Activated naive CD8-positive, alpha-beta T cell (primary cell): ENCODE measurements around the gene DAPK1.

Source experiments
- H3K27ac Mint-ChIP-seq: one replicate; pipeline ENCODE4 v1.8.0; 2021; ENCODE audit warnings: mixed read lengths
- H3K27me3 Mint-ChIP-seq: one replicate; pipeline ENCODE4 v1.8.0; 2021; ENCODE audit warnings: mixed read lengths
- H3K36me3 Mint-ChIP-seq: one replicate; pipeline ENCODE4 v1.8.0; 2021; ENCODE audit warnings: mixed read lengths
- H3K4me1 Mint-ChIP-seq: one replicate; pipeline ENCODE4 v1.8.0; 2021; ENCODE audit warnings: low read depth, mixed read lengths
- H3K4me3 Mint-ChIP-seq: one replicate; pipeline ENCODE4 v1.8.0; 2021; ENCODE audit warnings: mild to moderate bottlenecking, mixed read lengths
- H3K9me3 Mint-ChIP-seq: one replicate; pipeline ENCODE4 v1.8.0; 2021; ENCODE audit warnings: low read depth, mixed read lengths

Gene DAPK1

DNA sequence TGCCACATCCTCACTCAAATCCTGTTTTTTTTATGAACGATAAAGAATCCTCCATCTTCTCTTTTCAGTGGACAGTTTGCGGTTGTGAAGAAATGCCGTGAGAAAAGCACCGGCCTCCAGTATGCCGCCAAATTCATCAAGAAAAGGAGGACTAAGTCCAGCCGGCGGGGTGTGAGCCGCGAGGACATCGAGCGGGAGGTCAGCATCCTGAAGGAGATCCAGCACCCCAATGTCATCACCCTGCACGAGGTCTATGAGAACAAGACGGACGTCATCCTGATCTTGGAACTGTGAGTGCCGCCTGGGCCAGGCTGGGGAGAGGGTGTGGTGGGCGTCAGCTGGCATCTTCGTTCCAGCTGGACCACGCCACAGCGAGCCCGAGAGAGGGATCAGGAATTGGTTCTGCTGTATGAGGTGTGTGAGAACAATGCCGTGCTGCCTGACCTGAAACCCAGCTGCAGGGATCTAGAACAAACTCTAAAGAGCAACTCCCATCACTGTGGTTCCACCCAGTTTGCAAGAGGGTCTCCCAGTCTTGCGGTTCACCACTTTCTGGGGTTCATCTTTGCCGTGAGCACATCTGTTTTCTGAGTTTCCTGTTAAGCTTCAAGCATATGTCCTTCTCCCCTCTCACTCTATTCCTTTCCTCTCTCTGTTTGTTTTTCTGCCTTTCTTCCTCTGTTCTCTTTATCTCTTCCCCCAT is 107.4 kb downstream of the DAPK1 start:
- Mint-ChIP-seq H3K36me3 (no peaks in the 10 kb centered on the region), H3K9me3 (no peaks in the 10 kb centered on the region), H3K27ac (no peak overlapping the region), H3K4me3 (no peak overlapping the region), H3K4me1 (peaks cover 14% of the 10 kb centered on the region), H3K27me3 (peaks cover 22% of the 10 kb centered on the region)

DNA sequence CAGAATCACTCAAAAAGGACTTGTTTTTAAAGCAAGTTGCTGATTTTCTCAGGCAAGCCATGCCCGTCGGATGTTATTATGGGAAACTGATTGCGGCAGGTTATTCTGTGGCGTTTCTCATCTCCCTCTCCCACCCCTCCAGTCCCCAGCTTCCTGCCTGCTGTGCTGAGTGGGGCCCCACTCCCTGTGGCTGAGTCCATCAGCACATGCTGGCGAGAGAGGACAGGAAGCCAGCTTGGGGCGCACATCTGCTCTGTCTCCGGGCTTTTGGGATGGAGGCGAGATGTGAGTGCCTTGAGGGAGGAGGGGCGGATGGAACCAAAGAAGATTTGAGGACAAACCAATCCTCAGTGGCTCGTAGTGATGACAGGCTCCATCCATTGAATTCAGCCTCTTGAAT is 108.0 kb downstream of the DAPK1 start:
- H3K4me3 Mint-ChIP-seq = no peak overlapping the region
- H3K36me3 Mint-ChIP-seq = no peaks in the 10 kb centered on the region
- no peak overlapping the region for H3K27ac Mint-ChIP-seq
- peaks cover 14% of the 10 kb centered on the region for H3K4me1 Mint-ChIP-seq
- H3K9me3 Mint-ChIP-seq = no peaks in the 10 kb centered on the region
- peaks cover 22% of the 10 kb centered on the region for H3K27me3 Mint-ChIP-seq

DNA sequence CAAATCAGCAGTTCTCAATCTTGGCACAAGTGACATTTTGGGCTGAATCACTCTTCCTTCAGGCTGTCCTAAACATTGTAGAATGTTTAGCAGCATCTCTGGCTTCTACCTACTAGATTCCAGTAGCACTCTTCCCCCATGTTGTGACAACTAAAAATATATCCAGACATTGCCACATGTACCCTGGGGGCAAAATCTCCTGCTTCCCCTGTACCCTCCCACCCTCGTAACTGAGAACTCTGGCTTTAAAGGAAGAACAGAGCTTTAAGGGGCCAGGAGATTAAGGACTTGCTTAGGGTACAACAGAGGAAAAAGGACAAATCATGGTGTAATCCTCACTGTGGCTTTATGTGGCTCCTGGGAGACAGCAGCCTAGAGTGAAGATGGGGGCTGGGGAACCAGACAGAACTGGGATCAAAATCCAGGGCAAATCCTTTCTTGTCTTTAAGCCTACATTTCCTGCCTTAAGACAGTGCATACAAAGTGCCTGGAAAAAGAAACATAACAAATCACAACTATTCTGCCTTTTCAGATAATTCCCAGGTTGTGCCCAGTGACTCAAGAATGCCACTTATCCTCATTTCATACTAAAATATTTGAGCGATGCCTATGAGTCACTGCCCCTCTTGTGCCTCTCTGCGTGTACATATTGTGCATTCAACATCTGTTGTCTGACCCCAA is 109.3 kb downstream of the DAPK1 start:
- no peak overlapping the region for H3K27ac Mint-ChIP-seq
- peaks cover 18% of the 10 kb centered on the region for H3K27me3 Mint-ChIP-seq
- H3K4me3 Mint-ChIP-seq = no peak overlapping the region
- H3K9me3 Mint-ChIP-seq = no peaks in the 10 kb centered on the region
- no peaks in the 10 kb centered on the region for H3K36me3 Mint-ChIP-seq
- peaks cover 14% of the 10 kb centered on the region for H3K4me1 Mint-ChIP-seq

DNA sequence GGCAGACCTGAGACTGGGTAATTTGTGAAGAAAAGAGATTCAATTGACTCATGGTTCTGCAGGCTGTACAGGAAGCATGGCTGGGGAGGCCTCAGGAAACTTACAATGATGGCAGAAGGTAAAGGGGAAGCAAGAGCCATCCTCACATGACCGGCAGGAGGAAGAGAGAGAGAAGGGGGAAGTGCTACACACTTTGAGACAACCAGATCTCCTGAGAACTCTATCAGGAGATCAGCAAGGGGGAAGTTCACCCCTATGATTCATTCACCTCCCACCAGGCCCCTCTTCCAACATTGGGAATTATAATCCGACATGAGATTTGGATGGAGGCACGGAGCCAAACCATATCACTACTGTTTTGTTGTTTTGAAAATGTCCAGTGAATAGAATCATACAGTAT is 110.2 kb downstream of the DAPK1 start:
- no peaks in the 10 kb centered on the region for H3K36me3 Mint-ChIP-seq
- H3K27me3 Mint-ChIP-seq = peaks cover 12% of the 10 kb centered on the region
- H3K9me3 Mint-ChIP-seq = no peaks in the 10 kb centered on the region
- H3K27ac Mint-ChIP-seq = no peak overlapping the region
- peaks cover 14% of the 10 kb centered on the region for H3K4me1 Mint-ChIP-seq
- no peak overlapping the region for H3K4me3 Mint-ChIP-seq

DNA sequence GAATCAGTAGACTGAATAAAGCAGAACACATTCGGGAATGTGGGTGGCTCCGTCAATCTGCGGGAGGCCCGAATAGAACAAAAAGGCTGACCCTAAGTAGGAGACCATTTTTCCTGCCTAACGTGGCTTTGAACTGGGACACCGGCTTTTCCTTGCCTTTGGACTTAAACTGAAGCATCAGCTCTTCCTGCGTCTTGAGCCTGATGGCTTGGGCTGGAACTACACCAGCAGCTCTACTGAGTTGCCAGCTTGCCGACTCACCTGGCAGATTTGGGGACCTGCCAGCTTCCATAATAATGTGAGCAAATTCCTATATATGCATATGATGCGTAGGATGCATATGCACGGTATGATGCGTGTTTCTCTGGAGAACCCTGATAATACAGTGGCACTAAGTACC is 111.3 kb downstream of the DAPK1 start:
- Mint-ChIP-seq H3K27me3 (peaks cover 9% of the 10 kb centered on the region), H3K36me3 (no peaks in the 10 kb centered on the region), H3K9me3 (no peaks in the 10 kb centered on the region), H3K4me1 (peaks cover 14% of the 10 kb centered on the region), H3K4me3 (no peak overlapping the region), H3K27ac (no peak overlapping the region)

DNA sequence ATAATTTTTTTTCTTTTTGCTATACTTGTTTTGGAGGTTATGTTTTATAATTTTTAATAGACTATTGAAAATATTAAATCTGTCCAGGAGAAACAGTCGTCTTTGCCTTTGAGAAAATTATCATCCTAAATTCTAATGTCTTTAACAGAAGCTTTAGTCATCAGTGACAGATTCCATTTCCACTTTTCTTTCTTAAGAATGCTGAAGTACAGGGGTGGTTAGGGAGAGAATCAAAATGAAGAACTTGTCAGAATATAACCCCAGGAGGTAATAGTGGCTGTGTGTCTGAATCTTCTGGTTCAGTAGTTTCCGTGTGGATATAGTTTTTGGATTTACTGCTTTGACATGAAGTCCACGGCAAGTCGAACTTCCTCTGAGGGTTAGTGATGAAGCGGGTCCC is 111.8 kb downstream of the DAPK1 start:
- Mint-ChIP-seq H3K9me3 (no peaks in the 10 kb centered on the region), H3K4me1 (peaks cover 14% of the 10 kb centered on the region), H3K4me3 (no peak overlapping the region), H3K36me3 (no peaks in the 10 kb centered on the region), H3K27me3 (peaks cover 9% of the 10 kb centered on the region), H3K27ac (no peak overlapping the region)

DNA sequence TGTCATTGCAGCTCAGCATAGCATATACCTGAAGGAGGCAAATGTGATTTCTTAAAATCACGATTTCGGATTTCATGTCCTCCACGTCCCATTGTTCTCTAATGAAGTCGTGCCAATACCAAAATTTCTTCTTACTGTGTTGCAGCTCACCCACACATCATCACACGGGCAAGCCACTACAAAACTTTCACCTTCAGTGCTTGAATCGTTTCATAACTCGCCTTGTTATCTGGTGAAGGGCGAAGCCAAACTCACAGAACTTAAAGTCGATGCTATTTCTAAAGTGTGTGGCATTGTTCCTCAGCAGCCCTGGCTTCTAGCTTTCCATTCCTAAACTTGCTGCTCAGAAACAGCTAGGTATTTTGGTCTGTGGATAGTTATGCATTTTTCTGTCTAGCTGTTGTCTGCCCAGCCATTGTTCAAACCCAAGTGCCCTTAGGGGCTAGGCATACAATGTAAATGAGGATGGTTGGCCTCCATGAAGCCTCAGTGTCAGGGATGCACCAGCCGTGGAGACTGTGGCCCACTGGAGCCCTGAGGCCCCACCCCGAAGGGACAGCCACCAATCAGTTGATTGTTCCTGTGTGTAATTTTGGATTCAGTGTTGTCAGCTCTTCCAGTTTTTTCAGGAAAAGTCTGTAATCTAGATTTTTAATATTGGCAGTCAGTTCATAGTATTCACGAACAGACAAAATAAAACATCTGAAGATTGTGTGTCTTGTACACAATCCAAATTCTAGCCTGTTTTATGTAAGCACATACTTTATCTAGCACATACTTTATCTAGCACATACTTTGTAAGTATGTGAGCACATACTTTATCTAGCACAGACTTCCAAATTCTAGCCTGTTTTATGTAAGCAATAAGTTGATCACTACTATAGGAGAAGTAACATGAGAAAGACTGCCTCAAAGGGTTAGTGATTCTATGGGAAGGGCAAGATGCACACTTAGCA is 112.8 kb downstream of the DAPK1 start:
- Mint-ChIP-seq H3K27me3 (peaks cover 3% of the 10 kb centered on the region), H3K36me3 (no peaks in the 10 kb centered on the region), H3K4me1 (peaks cover 5% of the 10 kb centered on the region), H3K9me3 (no peaks in the 10 kb centered on the region), H3K27ac (no peak overlapping the region), H3K4me3 (no peak overlapping the region)

DNA sequence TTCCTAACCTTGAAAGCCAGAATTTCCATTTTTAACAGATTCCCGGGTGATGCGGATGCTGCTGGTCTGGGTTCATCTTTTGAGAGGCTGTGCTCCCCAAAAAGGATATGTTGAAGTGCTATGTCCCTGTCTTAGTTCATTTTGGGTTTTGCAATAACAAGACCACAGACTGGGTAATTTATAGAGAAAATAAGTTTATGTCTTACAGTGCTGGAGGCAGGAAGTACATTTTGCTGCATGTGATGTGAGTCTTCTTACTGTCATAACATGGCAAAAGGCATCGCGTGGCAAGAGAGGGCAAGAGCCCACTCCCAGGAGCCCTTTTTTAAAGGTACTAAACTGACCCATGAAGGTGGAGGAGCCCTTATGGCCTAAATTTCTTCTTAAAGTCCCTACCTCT is 114.1 kb downstream of the DAPK1 start:
- Mint-ChIP-seq H3K27me3 (peaks cover under 1% of the 10 kb centered on the region), H3K4me1 (peaks cover 2% of the 10 kb centered on the region), H3K4me3 (no peak overlapping the region), H3K36me3 (no peaks in the 10 kb centered on the region), H3K9me3 (no peaks in the 10 kb centered on the region), H3K27ac (no peak overlapping the region)

DNA sequence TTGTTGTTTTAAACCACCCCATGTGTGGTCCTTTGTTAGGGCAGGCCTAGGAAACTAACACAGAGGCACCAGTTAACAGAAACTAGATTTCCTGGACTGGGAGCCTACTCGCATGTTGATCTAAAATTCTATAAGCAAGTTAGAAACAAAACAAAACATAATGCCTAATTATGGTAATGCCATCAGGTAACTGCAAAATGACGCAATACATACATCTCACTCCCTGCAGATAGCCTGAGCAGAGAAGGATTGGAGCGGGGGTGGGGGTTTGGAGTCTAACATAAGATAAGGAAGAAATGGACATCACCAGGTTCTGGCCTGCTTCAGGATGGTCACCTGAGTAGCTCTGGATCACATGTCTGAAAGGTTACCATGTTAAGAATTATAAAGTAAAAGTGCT is 114.9 kb downstream of the DAPK1 start:
- Mint-ChIP-seq H3K4me1 (peaks cover 2% of the 10 kb centered on the region), H3K36me3 (no peaks in the 10 kb centered on the region), H3K27ac (no peak overlapping the region), H3K27me3 (no peaks in the 10 kb centered on the region), H3K9me3 (no peaks in the 10 kb centered on the region), H3K4me3 (no peak overlapping the region)

DNA sequence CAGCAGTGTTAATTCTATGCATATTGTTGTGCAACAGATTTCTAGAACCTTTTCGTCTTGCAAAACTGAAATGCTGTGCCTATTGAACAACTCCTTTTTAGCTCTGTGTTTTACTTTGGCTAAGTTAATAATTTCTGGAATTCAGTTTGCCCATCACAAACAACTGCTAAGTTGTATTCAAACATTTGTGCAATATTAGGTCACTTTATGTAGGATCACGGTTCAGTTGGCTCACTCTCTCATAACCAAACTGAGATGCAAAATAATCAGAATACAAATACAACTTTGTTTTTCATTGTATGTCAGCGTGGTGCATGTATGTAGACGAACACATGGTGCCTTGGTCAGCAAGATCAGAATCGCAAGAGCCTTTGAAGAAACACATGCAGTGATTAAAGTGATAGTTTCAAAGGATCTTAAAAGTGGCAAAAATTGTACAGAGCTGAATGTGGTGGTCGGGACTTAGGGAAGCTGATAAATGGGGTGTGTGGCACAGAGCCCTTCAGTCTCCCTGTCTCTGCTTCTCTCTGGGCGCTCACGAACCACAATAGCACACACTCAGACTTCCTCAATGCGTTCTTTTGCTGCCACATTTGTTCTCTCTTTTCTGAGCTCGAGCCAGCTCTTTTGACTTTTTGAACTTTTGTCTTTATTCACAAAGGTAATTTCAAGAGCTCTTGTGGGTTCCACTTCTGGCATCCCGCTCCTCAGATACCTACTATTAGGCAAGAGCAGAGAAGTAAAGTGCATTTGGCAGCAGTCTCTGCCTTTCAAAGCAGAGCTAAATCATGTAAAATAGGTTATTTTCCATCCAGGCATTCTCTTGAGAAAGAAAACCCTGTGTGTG is 115.8 kb downstream of the DAPK1 start:
- Mint-ChIP-seq H3K4me3 (no peak overlapping the region), H3K4me1 (peaks cover 2% of the 10 kb centered on the region), H3K27me3 (no peaks in the 10 kb centered on the region), H3K36me3 (no peaks in the 10 kb centered on the region), H3K9me3 (no peaks in the 10 kb centered on the region), H3K27ac (no peak overlapping the region)

DNA sequence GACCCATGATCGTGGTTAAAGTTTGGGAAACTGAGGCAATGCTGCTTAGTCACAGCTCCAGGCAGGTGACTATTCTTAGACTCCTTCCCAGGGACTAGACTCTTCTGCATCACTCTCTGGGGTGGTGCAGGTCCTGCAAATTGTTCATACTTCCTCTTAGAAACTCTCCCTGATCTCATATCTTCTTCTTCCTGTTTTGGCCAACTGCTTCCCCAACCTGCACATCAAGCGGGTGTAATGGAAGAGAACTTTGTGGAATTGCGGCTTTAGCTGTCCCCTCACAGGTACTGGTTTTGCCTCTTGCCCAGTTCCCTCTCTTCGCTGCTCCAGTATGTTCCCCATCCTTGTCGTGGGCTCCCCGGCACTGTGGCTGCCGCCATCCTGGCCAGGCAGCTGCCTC is 116.7 kb downstream of the DAPK1 start:
- Mint-ChIP-seq H3K9me3 (no peaks in the 10 kb centered on the region), H3K27ac (no peak overlapping the region), H3K27me3 (no peaks in the 10 kb centered on the region), H3K4me1 (peaks cover 2% of the 10 kb centered on the region), H3K36me3 (no peaks in the 10 kb centered on the region), H3K4me3 (no peak overlapping the region)

DNA sequence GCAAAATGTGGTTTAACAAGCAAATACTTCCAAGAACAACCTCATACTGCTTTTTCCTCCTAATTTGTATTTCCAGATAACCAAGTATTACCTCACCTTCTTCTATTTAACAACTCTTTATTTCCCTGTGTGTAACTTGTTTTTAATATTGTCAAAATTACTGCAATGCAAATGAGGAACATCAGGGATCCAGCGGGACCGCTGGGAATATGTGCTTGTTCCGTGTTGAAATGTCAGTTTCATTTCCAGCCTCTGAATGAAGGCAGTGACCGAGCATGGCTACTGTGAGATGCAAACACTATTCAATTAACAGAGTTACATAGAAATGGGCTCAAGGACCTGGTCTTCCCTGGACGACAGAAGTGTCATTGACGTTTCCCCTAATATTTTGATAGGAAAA is 117.5 kb downstream of the DAPK1 start:
- no peaks in the 10 kb centered on the region for H3K27me3 Mint-ChIP-seq
- H3K9me3 Mint-ChIP-seq = no peaks in the 10 kb centered on the region
- no peak overlapping the region for H3K27ac Mint-ChIP-seq

DNA sequence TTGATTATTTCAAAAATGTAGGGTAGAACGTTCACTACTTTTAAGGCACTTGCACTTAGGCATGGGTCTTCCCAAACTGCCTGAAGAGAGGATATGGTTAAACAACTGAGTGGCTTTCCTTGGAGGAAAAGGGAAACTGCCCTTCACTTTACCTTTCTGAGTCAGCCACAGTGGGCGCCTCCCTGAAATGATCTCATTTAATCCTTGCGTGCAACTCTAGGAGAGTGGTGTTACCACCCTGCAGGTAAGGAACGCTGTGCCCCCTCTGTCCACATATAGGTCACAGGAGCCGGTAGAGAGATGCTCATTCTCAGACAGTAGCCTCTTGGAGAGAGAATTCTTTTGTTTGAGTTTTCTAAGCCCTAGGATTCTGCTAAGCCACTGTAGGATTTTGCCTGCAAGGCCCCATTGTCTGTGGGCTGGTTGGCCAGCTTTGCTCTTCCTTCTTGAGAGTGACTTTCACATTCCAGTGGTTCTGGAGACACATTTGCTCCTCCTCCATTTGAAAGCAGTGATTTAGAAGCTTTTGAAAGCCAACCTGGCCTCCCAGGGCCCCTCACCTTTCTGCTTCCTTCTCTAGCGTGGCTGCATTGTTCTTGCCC is 118.0 kb downstream of the DAPK1 start:
- H3K27ac Mint-ChIP-seq = no peak overlapping the region
- no peaks in the 10 kb centered on the region for H3K9me3 Mint-ChIP-seq
- no peaks in the 10 kb centered on the region for H3K27me3 Mint-ChIP-seq
- peaks cover 2% of the 10 kb centered on the region for H3K4me1 Mint-ChIP-seq
- H3K4me3 Mint-ChIP-seq = no peak overlapping the region
- H3K36me3 Mint-ChIP-seq = no peaks in the 10 kb centered on the region

More for the DNA sequence above, 117.5 kb downstream of the DAPK1 start:
- no peak overlapping the region for H3K4me3 Mint-ChIP-seq
- H3K36me3 Mint-ChIP-seq = no peaks in the 10 kb centered on the region
- peaks cover 2% of the 10 kb centered on the region for H3K4me1 Mint-ChIP-seq

DNA sequence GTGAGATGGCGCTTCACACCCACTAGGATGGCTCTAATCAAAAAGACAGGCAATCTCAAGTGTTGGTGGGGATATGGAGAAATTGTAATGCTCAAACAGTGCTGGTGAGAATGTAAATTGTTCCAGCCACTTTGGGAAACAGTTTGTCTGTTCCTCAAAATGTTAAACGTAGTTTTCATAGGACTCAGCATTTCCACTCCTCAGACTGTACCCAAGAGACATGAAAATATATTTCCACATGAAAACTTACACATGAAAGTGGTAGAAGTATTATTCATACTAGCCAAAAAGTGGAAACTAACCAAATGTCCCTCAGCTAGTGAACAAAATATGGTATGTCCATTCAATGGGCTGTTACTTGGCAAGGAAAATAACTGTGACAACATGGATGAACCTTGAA is 120.6 kb downstream of the DAPK1 start:
- Mint-ChIP-seq H3K27me3 (peaks cover 2% of the 10 kb centered on the region), H3K4me3 (no peak overlapping the region), H3K36me3 (no peaks in the 10 kb centered on the region), H3K9me3 (no peaks in the 10 kb centered on the region), H3K27ac (no peak overlapping the region), H3K4me1 (peaks cover 2% of the 10 kb centered on the region)
